ENCODE measurements around the gene XPC. TPM values are rescaled to one million over a fixed set of nuclear protein-coding genes. Genes with fewer than 3 reads are reported as not detected.
A peak's percentile ranks its signal among the peaks of the same experiment; 100 is the strongest.

XPC gene
- total RNA-seq, 5 donors from 2014 or later (not counting 1 experiment from before 2014, with no cell fraction given), result 67.8 to 90.7 (median 76.9) TPM

DNA sequence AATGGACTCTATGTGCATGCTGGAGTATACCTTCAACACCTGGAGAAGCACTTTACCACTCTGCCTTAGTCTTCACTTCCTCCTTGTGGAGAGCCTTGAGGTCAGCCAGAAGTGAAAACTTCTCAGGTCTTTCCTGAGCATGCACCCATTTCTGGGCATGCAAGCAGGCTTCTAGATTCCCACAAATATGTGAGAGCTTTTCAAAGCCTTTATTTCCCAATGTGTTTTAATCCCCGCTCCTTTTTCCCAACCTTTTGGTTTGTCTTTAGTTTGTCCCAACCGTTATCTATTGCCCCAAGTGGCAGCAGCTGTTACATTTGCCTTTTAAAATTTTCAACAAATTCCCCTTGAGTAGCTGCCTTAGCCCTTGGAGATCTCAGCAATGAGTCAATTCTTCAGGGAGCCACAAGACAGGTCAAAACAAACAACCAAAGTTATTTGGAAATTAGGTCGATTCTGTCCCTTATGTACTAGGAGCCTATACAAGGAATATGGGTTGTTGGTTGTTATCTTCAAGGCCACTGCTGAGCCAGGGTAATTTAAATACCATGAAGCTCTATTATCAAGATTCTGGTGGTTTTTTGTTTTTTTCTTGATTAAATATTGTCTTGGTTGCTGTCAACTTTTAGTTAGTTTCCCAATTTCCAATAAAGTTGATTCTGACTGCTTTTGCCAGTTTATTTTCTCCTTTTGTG lies 44.6 kb upstream of the XPC start:
- CTCF ChIA-PET, result no interaction called here
- DNase-seq (no peak), ATAC-seq (replicated peaks in 1 of 4) (no peak)
- Mint-ChIP-seq H3K4me3 (no peak overlapping the region), H3K9me3 (peaks cover 8 to 28% (median 15%) of the 10 kb centered on the region in 3 donors), H3K4me1 (peaks cover 0 to 5% (median 1%) of the 10 kb centered on the region in 3 donors), H3K27ac (no peak overlapping the region), H3K36me3 (peaks cover 3% of the 10 kb centered on the region), H3K27me3 (peaks cover 22 to 24% of the 10 kb centered on the region in 2 donors)
- Histone ChIP-seq H3K27ac (ENCODE audit: low read length) (no peak overlapping the region), H3K36me3 (ENCODE audit: control insufficient read depth in 2 of 2, extremely low read depth in 1 of 2, insufficient read depth in 1 of 2, low read length in 1 of 2) (no peaks in the 10 kb centered on the region), H3K27me3 (replicated peaks in 1 of 2; ENCODE audit: control insufficient read depth in 2 of 2, extremely low read depth in 1 of 2, insufficient read depth in 2 of 2, low read length in 1 of 2) (peaks cover 0 to 12% of the 10 kb centered on the region in 2 experiments), H3K9me3 (peaks cover 2% of the 10 kb centered on the region), H3K4me3 (ENCODE audit: control insufficient read depth in 1 of 2, extremely low read depth in 1 of 2, low read length in 1 of 2) (no peak overlapping the region), H3K4me1 (ENCODE audit: control insufficient read depth in 1 of 2, extremely low read depth in 1 of 2, insufficient read depth in 2 of 2, low read length in 2 of 2) (no peaks in the 10 kb centered on the region)
- POLR2A ChIA-PET, result no interaction called here
- WGBS (ENCODE audit: insufficient coverage), result 64% methylated on average over 2 of the region's 3 CpGs

DNA sequence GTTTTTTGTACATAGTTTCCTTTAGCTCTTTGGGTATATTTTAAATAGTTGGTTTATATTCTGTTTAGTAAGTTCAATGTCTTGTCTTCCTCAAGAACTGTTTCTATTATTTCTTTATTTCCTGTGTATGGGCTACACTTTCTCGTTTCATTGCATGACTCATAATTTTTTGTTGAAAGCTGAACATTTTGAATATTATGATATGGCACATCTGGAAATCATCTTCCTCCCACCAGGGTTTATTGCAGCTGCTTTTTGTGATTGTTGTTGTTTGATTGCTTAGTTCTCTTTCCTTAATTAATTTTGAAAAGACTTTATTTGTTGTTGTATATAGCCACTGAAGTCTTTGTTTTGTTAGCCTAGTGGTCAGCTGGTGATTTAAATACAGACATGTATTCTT lies 44.1 kb upstream of the XPC start:
- peaks cover 2% of the 10 kb centered on the region for H3K9me3 ChIP-seq

DNA sequence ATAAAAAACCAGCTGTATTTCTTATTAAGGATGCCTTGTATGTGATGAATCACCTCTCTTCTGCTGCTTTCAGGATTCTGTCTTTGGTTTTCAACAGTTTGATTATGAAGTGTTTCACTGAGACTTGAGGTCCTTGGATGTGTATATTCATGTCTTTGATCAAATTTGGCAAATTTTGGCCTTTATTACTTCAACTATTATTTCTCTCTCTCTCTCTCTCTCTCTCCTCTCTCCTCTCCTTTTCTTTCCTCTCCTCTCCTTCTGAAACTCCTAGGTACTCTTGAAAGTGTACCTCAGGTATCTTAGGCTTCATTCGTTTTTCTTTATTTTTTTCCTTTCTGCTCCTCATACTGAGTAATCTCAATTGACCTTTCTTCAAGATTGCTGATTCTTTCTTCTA lies 43.5 kb upstream of the XPC start:
- Mint-ChIP-seq H3K9me3 (peaks cover 8 to 28% (median 15%) of the 10 kb centered on the region in 3 donors), H3K36me3 (peaks cover 3% of the 10 kb centered on the region), H3K4me1 (peaks cover 0 to 6% (median 5%) of the 10 kb centered on the region in 3 donors), H3K27ac (no peak overlapping the region), H3K4me3 (no peak overlapping the region), H3K27me3 (peaks cover 21 to 22% of the 10 kb centered on the region in 2 donors)
- WGBS (ENCODE audit: insufficient coverage), result no CpG with 5 or more reads among the region's 1 CpG
- Histone ChIP-seq H3K4me3 (ENCODE audit: control insufficient read depth in 1 of 2, extremely low read depth in 1 of 2, low read length in 1 of 2) (no peak overlapping the region), H3K36me3 (ENCODE audit: control insufficient read depth in 2 of 2, extremely low read depth in 1 of 2, insufficient read depth in 1 of 2, low read length in 1 of 2) (no peaks in the 10 kb centered on the region), H3K4me1 (ENCODE audit: control insufficient read depth in 1 of 2, extremely low read depth in 1 of 2, insufficient read depth in 2 of 2, low read length in 2 of 2) (no peaks in the 10 kb centered on the region), H3K9me3 (peaks cover 2% of the 10 kb centered on the region), H3K27me3 (replicated peaks in 1 of 2; ENCODE audit: control insufficient read depth in 2 of 2, extremely low read depth in 1 of 2, insufficient read depth in 2 of 2, low read length in 1 of 2) (peaks cover 0 to 12% of the 10 kb centered on the region in 2 experiments), H3K27ac (ENCODE audit: low read length) (no peak overlapping the region)
- ATAC-seq (replicated peaks in 1 of 4) (no peak), DNase-seq (no peak)
- ChIA-PET CTCF (interaction anchor here in 1 of 2 donors (0.6 to 1.3 kb wide), 2 partner anchors 325 to 1224 kb away, joined by 3 to 4 read pairs; no protein-coding TSS in a partner anchor), POLR2A (no interaction called here)

More for the DNA sequence above, 44.1 kb upstream of the XPC start:
- H3K4me3 ChIP-seq (ENCODE audit: control insufficient read depth in 1 of 2, extremely low read depth in 1 of 2, low read length in 1 of 2), result no peak overlapping the region
- no peak overlapping the region for H3K4me3 Mint-ChIP-seq
- no peak for DNase-seq
- peaks cover 3% of the 10 kb centered on the region for H3K36me3 Mint-ChIP-seq
- H3K36me3 ChIP-seq (ENCODE audit: control insufficient read depth in 2 of 2, extremely low read depth in 1 of 2, insufficient read depth in 1 of 2, low read length in 1 of 2), result no peaks in the 10 kb centered on the region
- no CpG with 5 or more reads among the region's 1 CpG for WGBS (ENCODE audit: insufficient coverage)
- no peak overlapping the region for H3K27ac ChIP-seq (ENCODE audit: low read length)
- peaks cover 21 to 22% of the 10 kb centered on the region in 2 donors for H3K27me3 Mint-ChIP-seq
- H3K9me3 Mint-ChIP-seq, result peaks cover 8 to 28% (median 15%) of the 10 kb centered on the region in 3 donors
- H3K4me1 Mint-ChIP-seq, result peaks cover 0 to 5% (median 4%) of the 10 kb centered on the region in 3 donors
- no peak for ATAC-seq (replicated peaks in 1 of 4)
- peaks cover 0 to 12% of the 10 kb centered on the region in 2 experiments for H3K27me3 ChIP-seq (replicated peaks in 1 of 2; ENCODE audit: control insufficient read depth in 2 of 2, extremely low read depth in 1 of 2, insufficient read depth in 2 of 2, low read length in 1 of 2)
- ChIA-PET CTCF (interaction anchor here in 1 of 2 donors (1.3 kb wide), 1 partner anchor 325 kb away, joined by 4 read pairs; no protein-coding TSS in a partner anchor), POLR2A (no interaction called here)
- no peak overlapping the region for H3K27ac Mint-ChIP-seq
- no peaks in the 10 kb centered on the region for H3K4me1 ChIP-seq (ENCODE audit: control insufficient read depth in 1 of 2, extremely low read depth in 1 of 2, insufficient read depth in 2 of 2, low read length in 2 of 2)

DNA sequence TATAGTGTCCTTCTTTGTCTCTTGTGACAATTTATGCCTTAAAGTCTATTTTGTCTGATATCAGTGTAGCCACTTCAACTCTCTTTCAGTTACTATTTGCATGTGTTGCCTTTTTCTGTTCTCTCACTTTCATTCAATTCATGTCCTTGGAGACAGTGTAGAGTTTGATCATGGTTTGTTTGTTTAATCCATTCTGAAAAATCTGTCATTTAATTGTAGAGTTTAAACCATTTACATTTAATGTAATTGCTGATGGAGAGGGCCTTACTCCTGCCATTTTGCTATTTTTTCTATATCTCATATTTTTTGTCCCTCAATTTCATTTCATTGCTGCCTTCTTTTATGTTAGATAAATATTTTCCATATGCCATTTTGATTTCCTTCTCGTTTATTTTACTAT lies 42.5 kb upstream of the XPC start:
- no peak for ATAC-seq (replicated peaks in 1 of 4)
- Histone ChIP-seq H3K27me3 (replicated peaks in 1 of 2; ENCODE audit: control insufficient read depth in 2 of 2, extremely low read depth in 1 of 2, insufficient read depth in 2 of 2, low read length in 1 of 2) (peaks cover 0 to 15% of the 10 kb centered on the region in 2 experiments), H3K9me3 (peaks cover 2% of the 10 kb centered on the region), H3K27ac (ENCODE audit: low read length) (no peak overlapping the region), H3K36me3 (ENCODE audit: control insufficient read depth in 2 of 2, extremely low read depth in 1 of 2, insufficient read depth in 1 of 2, low read length in 1 of 2) (no peaks in the 10 kb centered on the region), H3K4me1 (ENCODE audit: control insufficient read depth in 1 of 2, extremely low read depth in 1 of 2, insufficient read depth in 2 of 2, low read length in 2 of 2) (no peaks in the 10 kb centered on the region), H3K4me3 (ENCODE audit: control insufficient read depth in 1 of 2, extremely low read depth in 1 of 2, low read length in 1 of 2) (no peak overlapping the region)
- no peak overlapping the region for H3K4me3 Mint-ChIP-seq
- H3K36me3 Mint-ChIP-seq, result peaks cover 3% of the 10 kb centered on the region
- ChIA-PET CTCF (no interaction called here), POLR2A (no interaction called here)
- peaks cover 13 to 17% of the 10 kb centered on the region in 2 donors for H3K27me3 Mint-ChIP-seq
- no peak overlapping the region for H3K27ac Mint-ChIP-seq
- DNase-seq, result no peak
- H3K4me1 Mint-ChIP-seq, result peaks cover 0 to 14% (median 11%) of the 10 kb centered on the region in 3 donors
- no CpG with 5 or more reads among the region's 1 CpG for WGBS (ENCODE audit: insufficient coverage)
- H3K9me3 Mint-ChIP-seq, result peaks cover 8 to 28% (median 15%) of the 10 kb centered on the region in 3 donors

DNA sequence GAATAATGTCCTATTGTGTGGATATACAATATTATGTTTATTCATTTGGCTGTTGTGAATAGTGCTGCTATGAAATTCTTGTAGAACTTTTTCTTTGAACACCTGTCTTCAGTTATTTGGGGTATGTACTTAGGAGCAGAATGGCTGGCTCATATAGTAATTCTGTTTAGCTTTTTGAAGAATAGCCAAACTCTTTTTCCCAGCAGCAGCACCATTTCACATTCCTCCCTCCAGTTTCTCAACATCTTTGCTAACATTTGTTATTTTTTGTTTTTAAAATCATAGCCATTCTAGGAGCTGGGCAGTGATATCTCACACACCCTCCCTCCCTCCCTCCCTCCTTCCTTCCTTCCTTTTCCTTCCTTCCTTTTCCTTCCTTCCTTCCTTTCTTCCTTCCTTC lies 40.0 kb upstream of the XPC start:
- peaks cover 2% of the 10 kb centered on the region for H3K9me3 ChIP-seq
- H3K4me3 Mint-ChIP-seq, result peak overlapping the region in 1 of 3 donors; percentile 54
- ATAC-seq (replicated peaks in 1 of 4) (no peak), DNase-seq (no peak)
- peaks cover 0 to 14% (median 7%) of the 10 kb centered on the region in 3 donors for H3K4me1 Mint-ChIP-seq
- H3K36me3 Mint-ChIP-seq, result peaks cover 3% of the 10 kb centered on the region
- peaks cover 8 to 28% (median 15%) of the 10 kb centered on the region in 3 donors for H3K9me3 Mint-ChIP-seq
- ChIA-PET CTCF (no interaction called here), POLR2A (interaction anchor here in 1 of 2 donors (0.6 kb wide), 1 partner anchor 296 kb away, joined by 3 read pairs; no protein-coding TSS in a partner anchor)
- no peaks in the 10 kb centered on the region for H3K4me1 ChIP-seq (ENCODE audit: control insufficient read depth in 1 of 2, extremely low read depth in 1 of 2, insufficient read depth in 2 of 2, low read length in 2 of 2)
- no peaks in the 10 kb centered on the region for H3K36me3 ChIP-seq (ENCODE audit: control insufficient read depth in 2 of 2, extremely low read depth in 1 of 2, insufficient read depth in 1 of 2, low read length in 1 of 2)
- peaks cover 0 to 8% of the 10 kb centered on the region in 2 experiments for H3K27me3 ChIP-seq (replicated peaks in 1 of 2; ENCODE audit: control insufficient read depth in 2 of 2, extremely low read depth in 1 of 2, insufficient read depth in 2 of 2, low read length in 1 of 2)
- H3K4me3 ChIP-seq (ENCODE audit: control insufficient read depth in 1 of 2, extremely low read depth in 1 of 2, low read length in 1 of 2), result no peak overlapping the region
- peak overlapping the region in 1 of 2 donors; percentile 56 for H3K27ac Mint-ChIP-seq
- H3K27me3 Mint-ChIP-seq, result peaks cover 0 to 3% of the 10 kb centered on the region in 2 donors
- no peak overlapping the region for H3K27ac ChIP-seq (ENCODE audit: low read length)

DNA sequence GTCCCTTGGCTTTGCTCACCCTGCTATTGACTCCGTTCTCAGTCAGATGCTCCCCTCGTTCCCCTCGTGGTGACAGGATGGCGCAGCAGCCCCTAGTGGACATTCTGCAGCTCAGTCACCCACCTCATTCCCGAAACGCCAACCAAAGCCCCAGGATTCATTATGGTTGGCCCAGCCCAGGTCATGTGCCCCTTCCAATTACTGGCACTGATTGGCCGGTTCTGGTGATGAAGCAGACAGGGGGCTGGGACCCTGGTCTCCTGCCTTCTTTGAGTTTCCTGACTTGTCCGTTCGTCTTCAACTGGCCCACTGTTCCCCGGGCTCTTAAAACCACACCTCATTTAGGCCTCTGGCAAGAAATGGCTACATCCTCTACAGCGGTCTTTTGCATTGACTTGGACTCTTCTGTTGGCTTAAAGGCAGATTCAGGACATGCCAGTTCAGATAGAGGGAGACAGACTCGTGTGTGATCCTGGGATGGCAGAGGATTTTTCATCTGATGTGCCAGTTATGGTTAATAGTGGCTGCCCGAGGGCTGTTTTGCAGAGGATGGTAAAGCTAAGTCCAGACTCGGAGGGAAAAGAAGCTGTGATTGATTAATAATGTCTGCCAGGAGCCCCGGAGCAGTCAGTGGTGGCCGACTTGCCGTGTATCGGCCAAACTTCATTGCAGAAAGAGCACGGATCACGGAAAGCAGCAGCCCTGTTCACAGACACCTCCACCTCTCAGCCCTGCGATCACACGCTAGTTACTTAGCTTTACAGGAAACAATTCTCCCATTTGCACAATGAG lies 38.1 kb upstream of the XPC start:
- Histone ChIP-seq H3K27ac (ENCODE audit: low read length) (no peak overlapping the region), H3K4me3 (ENCODE audit: control insufficient read depth in 1 of 2, extremely low read depth in 1 of 2, low read length in 1 of 2) (no peak overlapping the region), H3K9me3 (peaks cover under 1% of the 10 kb centered on the region), H3K27me3 (replicated peaks in 1 of 2; ENCODE audit: control insufficient read depth in 2 of 2, extremely low read depth in 1 of 2, insufficient read depth in 2 of 2, low read length in 1 of 2) (peaks cover 0 to 8% of the 10 kb centered on the region in 2 experiments), H3K4me1 (ENCODE audit: control insufficient read depth in 1 of 2, extremely low read depth in 1 of 2, insufficient read depth in 2 of 2, low read length in 2 of 2) (no peaks in the 10 kb centered on the region), H3K36me3 (ENCODE audit: control insufficient read depth in 2 of 2, extremely low read depth in 1 of 2, insufficient read depth in 1 of 2, low read length in 1 of 2) (no peaks in the 10 kb centered on the region)
- CTCF ChIA-PET, result no interaction called here
- 84% methylated on average over 14 of the region's 22 CpGs for WGBS (ENCODE audit: insufficient coverage)
- peaks cover 0 to 14% (median 7%) of the 10 kb centered on the region in 3 donors for H3K4me1 Mint-ChIP-seq
- ATAC-seq (replicated peaks in 1 of 4), result peak; percentile 55 to 93 (median 80)
- peak overlapping the region; percentile 11 to 89 (median 79) for H3K4me3 Mint-ChIP-seq
- peak in 25 of 35 experiments; percentile 6 to 71 (median 39) for DNase-seq
- H3K27me3 Mint-ChIP-seq, result no peaks in the 10 kb centered on the region
- H3K27ac Mint-ChIP-seq, result peak overlapping the region; percentile 68 to 90
- no peaks in the 10 kb centered on the region for H3K36me3 Mint-ChIP-seq
- POLR2A ChIA-PET, result interaction anchor here in 1 of 2 donors (0.6 kb wide), 1 partner anchor 1134 kb away, joined by 3 read pairs; no protein-coding TSS in a partner anchor
- peaks cover 0 to 16% (median 5%) of the 10 kb centered on the region in 3 donors for H3K9me3 Mint-ChIP-seq

Data from T-cell (primary cell).